Fibroblast of lung (primary cell): Measurements from ENCODE around the gene TIGD4.

Source experiments
- EZH2 ChIP-seq: IDR thresholded peaks from 2 replicates; pipeline ENCODE4 v1.5.1; 2012; ENCODE audit warnings: low read length, control low read depth, mild to moderate bottlenecking; ENCODE audit errors: missing control alignments
- TF ChIP-seq, protein P1 (sequence below), 2 donors: IDR thresholded peaks in 1 of 2; conservative IDR thresholded peaks in 1 of 2; 1 replicate in 1 of 2; 2 replicates in 1 of 2; pipeline ENCODE4 v1.5.1; 2011 to 2012; ENCODE audit warnings: low read length in 2 of 2, control low read depth in 1 of 2, inconsistent platforms in 1 of 2, low read depth in 1 of 2, mild to moderate bottlenecking in 1 of 2

DNA sequence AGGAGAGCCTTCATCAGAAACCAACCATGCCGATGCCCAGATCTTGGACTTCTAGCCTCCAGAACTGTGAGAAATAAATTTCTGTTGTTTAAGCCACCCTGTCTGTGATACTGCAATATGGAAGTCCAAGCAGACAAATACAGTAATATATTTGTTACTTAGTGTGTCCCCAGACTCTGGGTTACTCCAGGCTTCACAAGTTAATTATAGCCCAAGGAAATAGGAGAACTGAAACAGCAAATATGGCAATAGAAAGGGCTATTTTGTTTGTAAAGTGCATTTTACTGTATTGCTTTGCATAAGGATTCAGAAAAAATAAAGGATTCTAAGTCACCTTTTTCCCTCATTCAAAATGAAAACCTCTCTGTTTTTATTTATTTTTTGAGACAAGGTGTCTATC, 15.7 kb downstream of the TIGD4 start:
- TF ChIP-seq EZH2, result no peak
- TF ChIP-seq, protein P1, sequence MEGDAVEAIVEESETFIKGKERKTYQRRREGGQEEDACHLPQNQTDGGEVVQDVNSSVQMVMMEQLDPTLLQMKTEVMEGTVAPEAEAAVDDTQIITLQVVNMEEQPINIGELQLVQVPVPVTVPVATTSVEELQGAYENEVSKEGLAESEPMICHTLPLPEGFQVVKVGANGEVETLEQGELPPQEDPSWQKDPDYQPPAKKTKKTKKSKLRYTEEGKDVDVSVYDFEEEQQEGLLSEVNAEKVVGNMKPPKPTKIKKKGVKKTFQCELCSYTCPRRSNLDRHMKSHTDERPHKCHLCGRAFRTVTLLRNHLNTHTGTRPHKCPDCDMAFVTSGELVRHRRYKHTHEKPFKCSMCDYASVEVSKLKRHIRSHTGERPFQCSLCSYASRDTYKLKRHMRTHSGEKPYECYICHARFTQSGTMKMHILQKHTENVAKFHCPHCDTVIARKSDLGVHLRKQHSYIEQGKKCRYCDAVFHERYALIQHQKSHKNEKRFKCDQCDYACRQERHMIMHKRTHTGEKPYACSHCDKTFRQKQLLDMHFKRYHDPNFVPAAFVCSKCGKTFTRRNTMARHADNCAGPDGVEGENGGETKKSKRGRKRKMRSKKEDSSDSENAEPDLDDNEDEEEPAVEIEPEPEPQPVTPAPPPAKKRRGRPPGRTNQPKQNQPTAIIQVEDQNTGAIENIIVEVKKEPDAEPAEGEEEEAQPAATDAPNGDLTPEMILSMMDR (conservative IDR thresholded peaks at IDR 0.05 in 1 of 2, IDR thresholded peaks at IDR 0.05 in 1 of 2; ENCODE audit: low read depth in 1 of 2, low read length in 2 of 2), result no peak
